CD8-positive, alpha-beta memory T cell (primary cell): ENCODE data around the gene MLX. TPM values are rescaled to one million over a fixed set of nuclear protein-coding genes. Genes with fewer than 3 reads are reported as not detected.
A peak's percentile ranks its signal among the peaks of the same experiment; 100 is the strongest.

ENCODE experiments used
- CTCF ChIA-PET: fragments of 350-600 bp; sonication (Branson Sonifier 250); formaldehyde crosslinking; loops from one replicate; lab custom pipeline; 2021; ENCODE audit warnings: antibody characterized with exemption; lab: Charles Lee
- POLR2A ChIA-PET: fragments of 350-600 bp; sonication (Branson Sonifier 250); formaldehyde crosslinking; loops from one replicate; lab custom pipeline; 2021; ENCODE audit warnings: antibody characterized with exemption; lab: Charles Lee
- DNase-seq, 5 donors: peaks; one replicate each; pipeline versions ENCODE4 v3.0.0 to v3.0.0-alpha.2; 2020 to 2022; ENCODE audit warnings: mixed read lengths in 1 of 5
- H3K27ac ChIP-seq: one replicate; pipeline ENCODE4 v1.7.0; 2013; ENCODE audit warnings: low read depth, mild to moderate bottlenecking, low read length, moderate library complexity
- H3K27me3 ChIP-seq: 2 replicates; pipeline ENCODE4 v1.7.0; 2013; ENCODE audit warnings: low read length, mild to moderate bottlenecking; ENCODE audit not compliant: insufficient read depth, poor library complexity, severe bottlenecking
- H3K36me3 ChIP-seq: 2 replicates; pipeline ENCODE4 v1.7.0; 2013; ENCODE audit warnings: mild to moderate bottlenecking, low read length, moderate library complexity; ENCODE audit not compliant: insufficient read depth
- H3K4me1 ChIP-seq: 2 replicates; pipeline ENCODE4 v1.7.0; 2013; ENCODE audit warnings: mild to moderate bottlenecking, low read length, moderate library complexity; ENCODE audit not compliant: insufficient read depth
- H3K4me3 ChIP-seq: 2 replicates; pipeline ENCODE4 v1.7.0; 2013; ENCODE audit warnings: mild to moderate bottlenecking, low read length
- H3K9me3 ChIP-seq: 2 replicates; pipeline ENCODE4 v1.7.0; 2013; ENCODE audit warnings: mild to moderate bottlenecking, low read length
- H3K27ac Mint-ChIP-seq, 8 donors: one replicate each; pipeline ENCODE4 v1.8.0; 2020 to 2021; ENCODE audit warnings: mixed read lengths in 8 of 8, mild to moderate bottlenecking in 6 of 8, inconsistent platforms in 3 of 8, moderate library complexity in 3 of 8
- H3K27me3 Mint-ChIP-seq, 2 donors: one replicate each; pipeline ENCODE4 v1.8.0; 2020 to 2021; ENCODE audit warnings: mixed read lengths in 2 of 2, mild to moderate bottlenecking in 1 of 2, moderate library complexity in 1 of 2
- H3K36me3 Mint-ChIP-seq, 3 donors: one replicate each; pipeline ENCODE4 v1.8.0; 2020 to 2021; ENCODE audit warnings: mixed read lengths in 3 of 3, inconsistent platforms in 1 of 3, mild to moderate bottlenecking in 1 of 3
- H3K4me1 Mint-ChIP-seq, 3 donors: one replicate each; pipeline ENCODE4 v1.8.0; 2020 to 2021; ENCODE audit warnings: mixed read lengths in 3 of 3, inconsistent platforms in 1 of 3, mild to moderate bottlenecking in 1 of 3
- H3K4me3 Mint-ChIP-seq, 7 donors: one replicate each; pipeline ENCODE4 v1.8.0; 2020 to 2021; ENCODE audit warnings: mixed read lengths in 7 of 7, mild to moderate bottlenecking in 6 of 7, moderate library complexity in 4 of 7, inconsistent platforms in 2 of 7
- H3K9me3 Mint-ChIP-seq, 5 donors: one replicate each; pipeline ENCODE4 v1.8.0; 2020 to 2022; ENCODE audit warnings: mixed read lengths in 5 of 5, mild to moderate bottlenecking in 3 of 5, moderate library complexity in 2 of 5, inconsistent platforms in 1 of 5
- polyA plus RNA-seq: library from polyadenylated mRNA; unstranded; fragments of 300-500 nt; fragmentation: Illumina TruSeq; gene quantifications from one replicate; pipeline ENCODE4 v1.2.3, GENCODE V29; 2021
- total RNA-seq, 2 experiments: library from RNA; stranded (reverse); gene quantifications; one replicate each; pipeline ENCODE4 v1.2.3, GENCODE V29; 2021

The MLX gene
- total and polyA plus RNA-seq, 3 experiments from 2014 or later = 52.1 to 62.3 (median 61.8) TPM

DNA sequence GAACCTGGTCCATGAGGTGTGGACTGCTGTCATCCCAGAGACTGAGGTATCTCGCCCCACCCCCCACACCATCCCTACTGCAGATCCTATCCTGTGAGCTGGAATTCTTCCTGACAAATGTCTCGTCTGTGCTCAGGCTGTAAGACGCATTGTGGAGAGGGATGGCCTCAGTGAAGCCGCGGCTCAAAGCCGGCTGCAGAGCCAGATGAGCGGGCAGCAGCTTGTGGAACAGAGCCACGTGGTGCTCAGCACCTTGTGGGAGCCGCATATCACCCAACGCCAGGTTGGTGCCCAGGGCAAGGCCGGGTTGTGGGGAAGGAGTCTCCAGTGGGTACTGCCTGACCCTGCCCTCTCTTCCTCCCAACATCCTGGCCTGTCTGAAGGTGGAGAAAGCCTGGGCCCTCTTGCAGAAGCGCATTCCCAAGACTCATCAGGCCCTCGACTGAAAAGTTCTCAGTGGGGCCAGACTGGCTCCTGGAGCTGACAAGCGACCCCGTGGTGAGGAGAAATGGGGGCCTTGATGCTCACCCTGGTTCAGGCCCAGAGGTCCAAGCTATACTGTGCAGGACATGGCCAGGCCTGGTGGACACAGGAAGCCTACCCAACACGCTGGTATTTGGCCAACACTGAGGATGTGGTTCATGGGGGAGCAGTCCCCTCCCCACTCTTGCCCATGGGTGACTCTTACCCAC lies 1.2 kb upstream of the MLX start:
- H3K27me3 Mint-ChIP-seq = no peaks in the 10 kb centered on the region
- H3K27ac Mint-ChIP-seq = peak overlapping the region in 7 of 8 donors; percentile 81 to 98 (median 95)
- peaks cover 0 to 62% (median 6%) of the 10 kb centered on the region in 3 donors for H3K36me3 Mint-ChIP-seq
- peaks cover 37 to 62% (median 45%) of the 10 kb centered on the region in 3 donors for H3K4me1 Mint-ChIP-seq
- H3K27ac ChIP-seq = peak overlapping the region; percentile 66
- ChIA-PET POLR2A (interaction anchor here (1.4 to 2.5 kb wide), 2 partner anchors 11 to 12 kb away, joined by 4 to 12 read pairs; partner anchors contain the start of gene PSMC3IP), CTCF (interaction anchor here (2.4 to 2.9 kb wide), 4 partner anchors 11 to 17 kb away, joined by 6 to 23 read pairs (median 14); partner anchors contain the start of gene PSMC3IP)
- H3K9me3 Mint-ChIP-seq = no peaks in the 10 kb centered on the region
- H3K27me3 ChIP-seq = no peaks in the 10 kb centered on the region
- no peak for DNase-seq
- peaks cover 24% of the 10 kb centered on the region for H3K36me3 ChIP-seq
- peaks cover 52% of the 10 kb centered on the region for H3K4me1 ChIP-seq
- peak overlapping the region in 5 of 7 donors; percentile 36 to 96 (median 94) for H3K4me3 Mint-ChIP-seq
- no peak overlapping the region for H3K4me3 ChIP-seq
- no peaks in the 10 kb centered on the region for H3K9me3 ChIP-seq

GRCh38 chr17:42566215-42566882 lies 551 bp upstream of the MLX start:
- Mint-ChIP-seq H3K27ac (peak overlapping the region; percentile 88 to 97 (median 94)), H3K9me3 (no peaks in the 10 kb centered on the region), H3K27me3 (no peaks in the 10 kb centered on the region), H3K36me3 (peaks cover 0 to 68% (median 9%) of the 10 kb centered on the region in 3 donors), H3K4me3 (peak overlapping the region; percentile 93 to 96 (median 95)), H3K4me1 (peaks cover 36 to 60% (median 44%) of the 10 kb centered on the region in 3 donors)
- peaks cover 25% of the 10 kb centered on the region for H3K36me3 ChIP-seq
- CTCF ChIA-PET = interaction anchor here (2.9 kb wide), 1 partner anchor 12 kb away, joined by 23 read pairs; the partner anchor contains the start of gene PSMC3IP
- POLR2A ChIA-PET = interaction anchor here (0.6 to 2.5 kb wide), 3 partner anchors 11 to 124 kb away, joined by 3 to 12 read pairs (median 4); partner anchors contain the start of gene PSMC3IP
- H3K4me3 ChIP-seq = peak overlapping the region; percentile 78
- H3K4me1 ChIP-seq = peaks cover 51% of the 10 kb centered on the region
- no peaks in the 10 kb centered on the region for H3K9me3 ChIP-seq
- H3K27ac ChIP-seq = peak overlapping the region; percentile 66
- no peaks in the 10 kb centered on the region for H3K27me3 ChIP-seq
- DNase-seq = no peak

- Histone ChIP-seq H3K36me3 (peaks cover 46% of the 10 kb centered on the region), H3K27ac (no peak overlapping the region), H3K9me3 (no peaks in the 10 kb centered on the region), H3K4me3 (no peak overlapping the region), H3K27me3 (no peaks in the 10 kb centered on the region), H3K4me1 (peaks cover 34% of the 10 kb centered on the region)
- H3K27me3 Mint-ChIP-seq = no peaks in the 10 kb centered on the region
- ChIA-PET POLR2A (interaction anchor here (2.5 kb wide), 1 partner anchor 9 kb away, joined by 12 read pairs; the partner anchor contains the start of gene PSMC3IP), CTCF (interaction anchor here (1.4 to 2.9 kb wide), 3 partner anchors 9 to 21 kb away, joined by 3 to 23 read pairs (median 12); partner anchors contain the start of gene PSMC3IP)
- H3K4me3 Mint-ChIP-seq = peak overlapping the region in 5 of 7 donors; percentile 54 to 96 (median 64)
- H3K36me3 Mint-ChIP-seq = peaks cover 0 to 82% (median 17%) of the 10 kb centered on the region in 3 donors
- H3K9me3 Mint-ChIP-seq = no peaks in the 10 kb centered on the region
- H3K4me1 Mint-ChIP-seq = peaks cover 23 to 44% (median 25%) of the 10 kb centered on the region in 3 donors
- DNase-seq = no peak
- H3K27ac Mint-ChIP-seq = peak overlapping the region in 7 of 8 donors; percentile 24 to 92 (median 62)
Observed at GRCh38 chr17:42568341-42569111, 1.6 kb downstream of the MLX start.

DNA sequence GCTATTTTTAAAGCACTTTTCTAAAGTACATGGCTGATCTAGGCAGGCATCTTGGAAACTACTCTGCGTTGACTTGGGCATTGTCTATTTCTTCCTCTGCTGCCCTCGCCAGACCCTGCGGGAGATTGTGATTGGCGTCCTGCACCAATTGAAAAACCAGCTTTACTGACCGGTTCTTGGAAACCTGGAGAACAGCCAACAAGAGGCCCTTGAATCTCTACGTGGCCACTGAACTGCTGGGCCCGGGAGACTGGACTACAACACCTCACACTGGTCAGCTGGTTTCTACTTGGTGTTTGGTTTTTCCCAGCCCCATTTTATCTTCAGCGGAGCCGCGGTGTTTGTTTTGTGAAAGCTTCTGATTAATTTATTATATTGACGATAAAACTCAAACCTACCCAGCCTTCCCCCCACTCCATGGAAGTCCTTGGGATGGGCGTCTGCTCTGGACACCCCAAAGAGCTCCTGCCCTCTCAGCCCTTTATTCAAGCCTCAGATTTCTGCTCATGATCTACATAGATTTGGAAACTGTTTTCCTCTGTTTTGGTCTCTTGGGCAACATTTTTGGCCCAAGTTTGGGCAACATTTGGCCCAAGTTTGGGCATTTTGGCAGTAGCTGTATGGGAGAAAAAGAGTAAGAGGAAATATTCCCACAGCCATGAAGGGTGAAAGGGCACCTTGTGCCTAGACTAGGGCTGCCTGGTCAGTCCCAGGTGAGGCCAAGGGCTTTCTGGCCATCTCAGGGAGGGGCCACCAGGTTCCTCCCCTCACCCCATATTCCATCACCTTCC lies 4.7 kb downstream of the MLX start:
- Mint-ChIP-seq H3K27ac (peak overlapping the region in 1 of 8 donors; percentile 50), H3K9me3 (no peaks in the 10 kb centered on the region), H3K4me1 (peaks cover 22 to 34% (median 24%) of the 10 kb centered on the region in 3 donors), H3K4me3 (no peak overlapping the region), H3K27me3 (no peaks in the 10 kb centered on the region), H3K36me3 (peaks cover 0 to 73% (median 18%) of the 10 kb centered on the region in 3 donors)
- Histone ChIP-seq H3K9me3 (no peaks in the 10 kb centered on the region), H3K27me3 (no peaks in the 10 kb centered on the region), H3K27ac (no peak overlapping the region), H3K4me3 (no peak overlapping the region), H3K36me3 (peaks cover 53% of the 10 kb centered on the region), H3K4me1 (peaks cover 19% of the 10 kb centered on the region)
- no peak for DNase-seq
- ChIA-PET POLR2A (no interaction called here), CTCF (no interaction called here)

- peaks cover 24 to 37% (median 29%) of the 10 kb centered on the region in 3 donors for H3K4me1 Mint-ChIP-seq
- CTCF ChIA-PET = no interaction called here
Observed at GRCh38 chr17:42573095-42573494, 6.2 kb downstream of the MLX start.

DNA sequence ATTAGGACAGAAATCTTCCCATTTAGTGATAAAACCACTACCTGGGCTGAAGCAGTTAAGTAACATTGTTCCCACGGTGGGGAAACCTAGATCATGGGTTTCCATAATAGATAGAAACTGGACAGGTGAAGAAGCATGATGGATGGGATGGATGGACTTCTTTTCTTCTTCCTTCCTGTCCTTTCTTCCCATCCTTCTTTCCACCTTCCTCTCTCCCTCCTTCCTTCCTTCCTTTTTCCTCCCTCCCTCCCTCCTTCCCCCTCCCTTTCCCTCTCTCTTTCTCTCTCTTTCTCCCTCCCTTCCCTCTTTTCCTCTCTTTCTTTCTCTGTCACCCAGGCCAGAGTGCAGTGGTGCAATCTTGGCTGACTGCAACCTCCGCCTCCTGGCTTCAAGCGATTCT lies 7.6 kb downstream of the MLX start:
- H3K4me3 ChIP-seq = no peak overlapping the region
- peaks cover 13% of the 10 kb centered on the region for H3K4me1 ChIP-seq
- H3K4me1 Mint-ChIP-seq = peaks cover 28 to 36% (median 30%) of the 10 kb centered on the region in 3 donors
- POLR2A ChIA-PET = no interaction called here
- DNase-seq = no peak
- no peaks in the 10 kb centered on the region for H3K9me3 ChIP-seq
- peak overlapping the region in 1 of 7 donors; percentile 74 for H3K4me3 Mint-ChIP-seq
- CTCF ChIA-PET = interaction anchor here (0.6 to 1.4 kb wide), 2 partner anchors 26 to 104 kb away, joined by 4 read pairs; no protein-coding TSS in a partner anchor
- peaks cover 0 to 62% (median 17%) of the 10 kb centered on the region in 3 donors for H3K36me3 Mint-ChIP-seq
- H3K27ac Mint-ChIP-seq = peak overlapping the region in 1 of 8 donors; percentile 84
- no peaks in the 10 kb centered on the region for H3K27me3 ChIP-seq
- H3K27ac ChIP-seq = no peak overlapping the region
- peaks cover 46% of the 10 kb centered on the region for H3K36me3 ChIP-seq
- H3K9me3 Mint-ChIP-seq = no peaks in the 10 kb centered on the region
- peaks cover 0 to 1% of the 10 kb centered on the region in 2 donors for H3K27me3 Mint-ChIP-seq

More at GRCh38 chr17:42573095-42573494, 6.2 kb downstream of the MLX start:
- H3K9me3 ChIP-seq = no peaks in the 10 kb centered on the region
- DNase-seq = no peak
- H3K27ac ChIP-seq = no peak overlapping the region
- no peaks in the 10 kb centered on the region for H3K27me3 ChIP-seq
- peak overlapping the region in 6 of 8 donors; percentile 14 to 76 (median 53) for H3K27ac Mint-ChIP-seq
- H3K4me3 ChIP-seq = no peak overlapping the region
- peaks cover 18% of the 10 kb centered on the region for H3K4me1 ChIP-seq
- POLR2A ChIA-PET = interaction anchor here (0.5 kb wide), 1 partner anchor 34 kb away, joined by 3 read pairs; no protein-coding TSS in a partner anchor
- peak overlapping the region in 1 of 7 donors; percentile 68 for H3K4me3 Mint-ChIP-seq
- H3K36me3 Mint-ChIP-seq = peaks cover 0 to 70% (median 17%) of the 10 kb centered on the region in 3 donors
- no peaks in the 10 kb centered on the region for H3K9me3 Mint-ChIP-seq
- H3K27me3 Mint-ChIP-seq = no peaks in the 10 kb centered on the region
- H3K36me3 ChIP-seq = peaks cover 53% of the 10 kb centered on the region
